SK-N-SH (cell line): ENCODE data around the gene KRTAP3-1. TPM values are rescaled to one million over a fixed set of nuclear protein-coding genes. Genes with fewer than 3 reads are reported as not detected.

Experiments
- CTCF ChIA-PET: fragments of 300-600, 350-600 bp; formaldehyde crosslinking; extraction: SDS; loops from one replicate; lab custom pipeline; 2021; lab: Yijun Ruan, JAX
- POLR2A ChIA-PET: fragments of 350-600 bp; sonication (Branson Sonifier 250); formaldehyde crosslinking; extraction: SDS; loops from one replicate; lab custom pipeline; 2020; ENCODE audit warnings: antibody characterized with exemption, inconsistent platforms; lab: Yijun Ruan, JAX
- DNase-seq: peaks from one replicate; pipeline ENCODE4 v3.0.0; 2012
- H2AFZ ChIP-seq: fragments of 200-600 bp; sonication (generic); 2 replicates; pipeline ENCODE4 v1.8.1; 2016; ENCODE audit warnings: antibody characterized with exemption, mild to moderate bottlenecking, low read depth
- H3F3A ChIP-seq: fragments of 200-600 bp; sonication (generic); replicated peaks from 2 replicates; pipeline ENCODE3; 2016; ENCODE audit warnings: antibody characterized with exemption, mild to moderate bottlenecking; ENCODE audit not compliant: insufficient read depth
- H3K27ac ChIP-seq, 2 experiments: fragments of 200-500 bp in 1 of 2; fragments of 200-600 bp in 1 of 2; sonication (Bioruptor generic) in 1 of 2; sonication (generic), shearing (Covaris generic) in 1 of 2; 2 replicates each; pipeline versions ENCODE4 v1.5.1 to v1.6.1; 2014 to 2016; ENCODE audit warnings: low read depth in 2 of 2, inconsistent platforms in 1 of 2, low read length in 1 of 2, mild to moderate bottlenecking in 1 of 2, mixed read lengths in 1 of 2
- H3K27me3 ChIP-seq: fragments of 200-600 bp; sonication (generic), shearing (Covaris generic); 2 replicates; pipeline ENCODE4 v1.6.1; 2016; ENCODE audit warnings: mixed run types; ENCODE audit not compliant: insufficient read depth
- H3K36me3 ChIP-seq, 2 experiments: fragments of 200-500 bp in 1 of 2; fragments of 200-600 bp in 1 of 2; sonication (Bioruptor generic) in 1 of 2; sonication (generic) in 1 of 2; replicated peaks in 1 of 2; 2 replicates each; pipeline versions ENCODE3 to v1.5.1; 2014 to 2016; ENCODE audit warnings: low read length in 1 of 2, mild to moderate bottlenecking in 1 of 2; ENCODE audit not compliant: insufficient read depth in 2 of 2, control insufficient read depth in 1 of 2
- H3K4me1 ChIP-seq, 2 experiments: fragments of 200-500 bp in 1 of 2; fragments of 200-600 bp in 1 of 2; sonication (Bioruptor generic) in 1 of 2; sonication (generic), shearing (Covaris generic) in 1 of 2; 2 replicates each; pipeline versions ENCODE4 v1.5.1 to v1.6.1; 2014 to 2016; ENCODE audit warnings: low read depth in 1 of 2, low read length in 1 of 2, mixed run types in 1 of 2; ENCODE audit not compliant: insufficient read depth in 2 of 2, control insufficient read depth in 1 of 2
- H3K4me2 ChIP-seq: fragments of 200-600 bp; sonication (generic), shearing (Covaris generic); 2 replicates; pipeline ENCODE4 v1.6.1; 2017; ENCODE audit warnings: mixed run types
- H3K4me3 ChIP-seq, 2 experiments: fragments of 200-500 bp in 1 of 2; fragments of 200-600 bp in 1 of 2; sonication (Bioruptor generic) in 1 of 2; sonication (generic), shearing (Covaris generic) in 1 of 2; 2 replicates each; pipeline versions ENCODE4 v1.5.1 to v1.8.1; 2014 to 2016; ENCODE audit warnings: low read depth in 2 of 2, inconsistent platforms in 1 of 2, low read length in 1 of 2, mild to moderate bottlenecking in 1 of 2, mixed read lengths in 1 of 2, moderate library complexity in 1 of 2
- H3K79me2 ChIP-seq: fragments of 200-600 bp; sonication (generic); 2 replicates; pipeline ENCODE4 v1.8.1; 2017; ENCODE audit warnings: mild to moderate bottlenecking; ENCODE audit not compliant: insufficient read depth
- H3K9ac ChIP-seq: fragments of 200-600 bp; sonication (generic); 2 replicates; pipeline ENCODE4 v1.6.1; 2017; ENCODE audit warnings: mixed run types
- H3K9me2 ChIP-seq: fragments of 200-600 bp; sonication (generic); 2 replicates; pipeline ENCODE4 v1.6.1; 2017; ENCODE audit warnings: mixed run types
- H3K9me3 ChIP-seq: fragments of 200-600 bp; sonication (generic); 2 replicates; pipeline ENCODE4 v1.6.1; 2017; ENCODE audit warnings: mixed run types, mild to moderate bottlenecking, moderate library complexity
- H4K20me1 ChIP-seq: fragments of 200-600 bp; sonication (generic); 2 replicates; pipeline ENCODE4 v1.6.1; 2017; ENCODE audit warnings: mild to moderate bottlenecking, mixed run types; ENCODE audit not compliant: insufficient read depth
- CHD2 ChIP-seq: fragments of 150-350 bp; IDR thresholded peaks from 2 replicates; pipeline ENCODE4 v1.6.1; 2018; ENCODE audit warnings: low read length; ENCODE audit not compliant: partially characterized antibody
- ELF1 ChIP-seq: IDR thresholded peaks from 2 replicates; pipeline ENCODE4 v1.4.0; 2012
- EZH2phosphoT487 ChIP-seq: fragments of 200-600 bp; sonication (generic); IDR thresholded peaks from 2 replicates; pipeline ENCODE4 v1.6.1; 2017; ENCODE audit warnings: low read depth, mixed run types, mild to moderate bottlenecking, antibody characterized with exemption, moderate library complexity, borderline replicate concordance
- GATA2 ChIP-seq: sonication (generic); formaldehyde crosslinking; IDR thresholded peaks from 2 replicates; pipeline ENCODE4 v1.5.0; 2020; ENCODE audit warnings: mild to moderate bottlenecking, missing genetic modification reagents
- IRF3 ChIP-seq: fragments of 150-350 bp; IDR thresholded peaks from 2 replicates; pipeline ENCODE4 v1.6.1; 2016; ENCODE audit warnings: mild to moderate bottlenecking, low read depth, low read length
- MAX ChIP-seq: IDR thresholded peaks from 2 replicates; pipeline ENCODE4 v1.4.0; 2012; ENCODE audit warnings: low read depth
- MEF2A ChIP-seq: IDR thresholded peaks from 2 replicates; pipeline ENCODE4 v1.4.0; 2012; ENCODE audit warnings: low read depth, borderline replicate concordance
- PBX3 ChIP-seq: IDR thresholded peaks from 2 replicates; pipeline ENCODE4; 2012
- POLR2AphosphoS5 ChIP-seq: IDR thresholded peaks from 2 replicates; pipeline ENCODE4 v1.6.1; 2012; ENCODE audit warnings: low read depth, low read length
- RAD21 ChIP-seq: IDR thresholded peaks from 2 replicates; pipeline ENCODE4 v1.6.1; 2012; ENCODE audit warnings: mild to moderate bottlenecking, low read length
- RFX5 ChIP-seq: IDR thresholded peaks from 2 replicates; pipeline ENCODE4 v1.6.1; 2012; ENCODE audit warnings: mild to moderate bottlenecking, improper control_type of control experiment, low read length
- RXRA ChIP-seq: IDR thresholded peaks from 2 replicates; pipeline ENCODE4 v1.4.0; 2012; ENCODE audit warnings: low read depth, mild to moderate bottlenecking, borderline replicate concordance
- SMC3 ChIP-seq: IDR thresholded peaks from 2 replicates; pipeline ENCODE4 v1.6.1; 2012; ENCODE audit warnings: low read depth, low read length, improper control_type of control experiment
- TAF1 ChIP-seq: IDR thresholded peaks from 2 replicates; pipeline ENCODE4 v1.6.1; 2012; ENCODE audit warnings: low read depth, mild to moderate bottlenecking, low read length, moderate library complexity, borderline replicate concordance
- TCF12 ChIP-seq: IDR thresholded peaks from 2 replicates; pipeline ENCODE4 v1.4.0; 2012
- TEAD4 ChIP-seq: IDR thresholded peaks from 2 replicates; pipeline ENCODE4 v1.4.0; 2012; ENCODE audit warnings: mild to moderate bottlenecking, borderline replicate concordance; ENCODE audit not compliant: insufficient read depth
- USF1 ChIP-seq: IDR thresholded peaks from 2 replicates; pipeline ENCODE4 v1.4.0; 2012; ENCODE audit warnings: low read depth, borderline replicate concordance
- YY1 ChIP-seq: IDR thresholded peaks from 2 replicates; pipeline ENCODE4 v1.4.0; 2012; ENCODE audit warnings: low read depth, mild to moderate bottlenecking
- whole genome bisulfite sequencing: methylation state at CpG from one replicate; pipeline ENCODE4 v1.1.6; 2017; ENCODE audit warnings: low lambda C conversion rate; 5-methylcytosine and 5-hydroxymethylcytosine counted together
- polyA plus RNA-seq, 3 experiments: library from polyadenylated mRNA; depleted of rRNA; stranded (reverse); fragments of >200 nt; gene quantifications; 2 replicates each; pipeline ENCODE4 v1.2.3, GENCODE V29; 2012
- TF ChIP-seq, protein P1 (sequence below): fragments of 200-600 bp; sonication (generic); IDR thresholded peaks from 2 replicates; pipeline ENCODE4 v1.6.1; 2017; ENCODE audit warnings: antibody characterized with exemption, mild to moderate bottlenecking, moderate library complexity

Gene KRTAP3-1
- polyA plus RNA-seq, 1 of the 3 experiments (the other 2 are of a cell fraction) = not detected

GRCh38 chr17:41042953-41043352 is 34.0 kb upstream of the KRTAP3-1 start:
- POLR2A ChIA-PET = no interaction called here
- Histone ChIP-seq H3K9ac (no peak overlapping the region), H3K4me3 (no peak overlapping the region), H4K20me1 (no peaks in the 10 kb centered on the region), H3K79me2 (no peaks in the 10 kb centered on the region), H3K9me2 (no peaks in the 10 kb centered on the region), H3K4me1 (no peaks in the 10 kb centered on the region), H2AFZ (no peak overlapping the region), H3K27ac (no peak overlapping the region), H3F3A (no peaks in the 10 kb centered on the region), H3K4me2 (no peak overlapping the region), H3K36me3 (no peaks in the 10 kb centered on the region), H3K9me3 (no peaks in the 10 kb centered on the region), H3K27me3 (no peaks in the 10 kb centered on the region)
- TF ChIP-seq TCF12 (no peak), GATA2 (CRISPR knock-in tag) (no peak), TEAD4 (no peak), IRF3 (no peak), MAX (no peak), EZH2phosphoT487 (no peak), RXRA (no peak), TAF1 (no peak), USF1 (no peak), POLR2AphosphoS5 (no peak), RFX5 (no peak), CHD2 (no peak), YY1 (no peak), MEF2A (no peak), SMC3 (no peak), PBX3 (no peak), ELF1 (no peak), RAD21 (no peak)
- TF ChIP-seq, protein P1, sequence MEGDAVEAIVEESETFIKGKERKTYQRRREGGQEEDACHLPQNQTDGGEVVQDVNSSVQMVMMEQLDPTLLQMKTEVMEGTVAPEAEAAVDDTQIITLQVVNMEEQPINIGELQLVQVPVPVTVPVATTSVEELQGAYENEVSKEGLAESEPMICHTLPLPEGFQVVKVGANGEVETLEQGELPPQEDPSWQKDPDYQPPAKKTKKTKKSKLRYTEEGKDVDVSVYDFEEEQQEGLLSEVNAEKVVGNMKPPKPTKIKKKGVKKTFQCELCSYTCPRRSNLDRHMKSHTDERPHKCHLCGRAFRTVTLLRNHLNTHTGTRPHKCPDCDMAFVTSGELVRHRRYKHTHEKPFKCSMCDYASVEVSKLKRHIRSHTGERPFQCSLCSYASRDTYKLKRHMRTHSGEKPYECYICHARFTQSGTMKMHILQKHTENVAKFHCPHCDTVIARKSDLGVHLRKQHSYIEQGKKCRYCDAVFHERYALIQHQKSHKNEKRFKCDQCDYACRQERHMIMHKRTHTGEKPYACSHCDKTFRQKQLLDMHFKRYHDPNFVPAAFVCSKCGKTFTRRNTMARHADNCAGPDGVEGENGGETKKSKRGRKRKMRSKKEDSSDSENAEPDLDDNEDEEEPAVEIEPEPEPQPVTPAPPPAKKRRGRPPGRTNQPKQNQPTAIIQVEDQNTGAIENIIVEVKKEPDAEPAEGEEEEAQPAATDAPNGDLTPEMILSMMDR = no peak
- WGBS = 24% methylated on average over 1 of the region's 1 CpG
- CTCF ChIA-PET = interaction anchor here (1.4 kb wide), 1 partner anchor 506 kb away, joined by 5 read pairs; no protein-coding TSS in a partner anchor
- DNase-seq = no peak
